Cerebellar cortex (tissue), 1 donor: ENCODE results near the gene CP.
A peak's percentile ranks its signal among the peaks of the same experiment; 100 is the strongest.

Experiments used
- DNase-seq: peaks from one replicate; pipeline ENCODE4 v3.0.0-alpha.2; 2015; ENCODE audit warnings: low spot score

The CP gene

GRCh38 chr3:149186219-149186618, 35.4 kb downstream of the CP start:
- DNase-seq = peak; percentile 46

- no peak for DNase-seq
These were observed 40.4 kb downstream of the CP start for GRCh38 chr3:149181182-149181581.

- DNase-seq = peak; percentile 61
These were observed 41.5 kb downstream of the CP start for GRCh38 chr3:149180057-149180573.

- no peak for DNase-seq
These were observed 42.4 kb downstream of the CP start for GRCh38 chr3:149179220-149179619.

GRCh38 chr3:149177122-149177521, 44.5 kb downstream of the CP start:
- DNase-seq = no peak

GRCh38 chr3:149174901-149175300, 46.7 kb downstream of the CP start:
- DNase-seq = no peak

GRCh38 chr3:149170672-149171071, 51.0 kb downstream of the CP start:
- no peak for DNase-seq

GRCh38 chr3:149167898-149168297, 53.7 kb downstream of the CP start:
- DNase-seq = no peak

GRCh38 chr3:149163066-149163465, 58.6 kb downstream of the CP start:
- no peak for DNase-seq

GRCh38 chr3:149162007-149162406, 59.6 kb downstream of the CP start:
- no peak for DNase-seq

- DNase-seq = no peak
These were observed 60.8 kb downstream of the CP start for GRCh38 chr3:149160754-149161300.

GRCh38 chr3:149153402-149153801, 68.2 kb downstream of the CP start:
- DNase-seq = no peak

- DNase-seq = no peak
These were observed 69.2 kb downstream of the CP start for GRCh38 chr3:149152420-149152819.

- DNase-seq = no peak
These were observed 69.8 kb downstream of the CP start for GRCh38 chr3:149151843-149152242.

GRCh38 chr3:149150436-149150835, 71.2 kb downstream of the CP start:
- DNase-seq = no peak

GRCh38 chr3:149145974-149146373, 75.7 kb downstream of the CP start:
- no peak for DNase-seq

GRCh38 chr3:149145356-149145755, 76.3 kb downstream of the CP start:
- DNase-seq = no peak

GRCh38 chr3:149142682-149143081, 78.9 kb downstream of the CP start:
- no peak for DNase-seq

GRCh38 chr3:149134575-149134974, 87.1 kb downstream of the CP start:
- no peak for DNase-seq

GRCh38 chr3:149131589-149131988, 90.0 kb downstream of the CP start:
- no peak for DNase-seq

- DNase-seq = peak; percentile 87
These were observed 92.1 kb downstream of the CP start, which contains the start of gene HPS3 for GRCh38 chr3:149129326-149130205. Gene HPS3, plus strand, starts transcription at chr3:149129638. Its CDS starts 86 bp downstream, at chr3:149129724.

- DNase-seq = no peak
These were observed 92.8 kb downstream of the CP start for GRCh38 chr3:149128821-149129220.
